Osteoblast (primary cell): ENCODE results near the gene OR2B6. TPM values are rescaled to one million over a fixed set of nuclear protein-coding genes. Genes with fewer than 3 reads are reported as not detected.

ENCODE experiments used
- DNase-seq: peaks from one replicate; pipeline ENCODE4 v3.0.0; 2011; ENCODE audit warnings: low spot score, mixed read lengths; ENCODE audit not compliant: insufficient read length; ENCODE audit errors: missing footprints
- H2AFZ ChIP-seq: 2 replicates; pipeline ENCODE4 v1.6.0; 2011; ENCODE audit warnings: mild to moderate bottlenecking, low read length
- H3K27ac ChIP-seq: 2 replicates; pipeline ENCODE4 v1.5.1; 2011; ENCODE audit warnings: mild to moderate bottlenecking, low read depth, low read length, moderate library complexity
- H3K27me3 ChIP-seq: 2 replicates; pipeline ENCODE4 v1.6.0; 2012; ENCODE audit warnings: mild to moderate bottlenecking, control low read depth, inconsistent platforms, low read length, moderate library complexity; ENCODE audit not compliant: insufficient read depth
- H3K36me3 ChIP-seq: 2 replicates; pipeline ENCODE4 v1.5.1; 2011; ENCODE audit warnings: mild to moderate bottlenecking, low read length, control low read depth, moderate library complexity; ENCODE audit not compliant: insufficient read depth
- H3K4me1 ChIP-seq: 2 replicates; pipeline ENCODE4 v1.5.1; 2011; ENCODE audit warnings: mild to moderate bottlenecking, low read length, control low read depth, moderate library complexity; ENCODE audit not compliant: insufficient read depth
- H3K4me2 ChIP-seq: 2 replicates; pipeline ENCODE4 v1.6.0; 2011; ENCODE audit warnings: mild to moderate bottlenecking, low read length; ENCODE audit not compliant: insufficient read depth
- H3K4me3 ChIP-seq: fragments of 200-600 bp; sonication (generic); 3 replicates; pipeline ENCODE4 v1.5.1; 2012; ENCODE audit warnings: mild to moderate bottlenecking, low read length, inconsistent platforms; ENCODE audit not compliant: insufficient read depth
- H3K79me2 ChIP-seq: 2 replicates; pipeline ENCODE4 v1.6.0; 2012; ENCODE audit warnings: mild to moderate bottlenecking, low read length, control low read depth, inconsistent platforms; ENCODE audit not compliant: insufficient read depth
- H3K9me3 ChIP-seq: 2 replicates; pipeline ENCODE4 v1.5.1; 2011; ENCODE audit warnings: low read depth, low read length, control low read depth
- H4K20me1 ChIP-seq: 2 replicates; pipeline ENCODE4 v1.6.0; 2012; ENCODE audit warnings: mild to moderate bottlenecking, low read length, control low read depth; ENCODE audit not compliant: insufficient read depth
- total RNA-seq: library from RNA; depleted of rRNA; stranded (reverse); fragments of >200 nt; gene quantifications from 2 replicates; pipeline ENCODE4 v1.2.3, GENCODE V29; 2012
- TF ChIP-seq, protein P1 (sequence below): IDR thresholded peaks from 2 replicates; pipeline ENCODE4 v1.5.1; 2011; ENCODE audit warnings: mild to moderate bottlenecking, low read depth, low read length, moderate library complexity; ENCODE audit errors: extremely low read depth

The OR2B6 gene
- total RNA-seq, 1 donor = not detected

GRCh38 chr6:27948237-27948636 is 8.8 kb upstream of the OR2B6 start:
- no peak for DNase-seq
- Histone ChIP-seq H3K9me3 (no peaks in the 10 kb centered on the region), H3K27ac (no peak overlapping the region), H3K36me3 (no peaks in the 10 kb centered on the region), H3K4me1 (no peaks in the 10 kb centered on the region), H2AFZ (no peak overlapping the region), H3K27me3 (no peaks in the 10 kb centered on the region), H4K20me1 (no peaks in the 10 kb centered on the region), H3K4me3 (no peak overlapping the region), H3K79me2 (no peaks in the 10 kb centered on the region), H3K4me2 (no peak overlapping the region)
- TF ChIP-seq, protein P1, sequence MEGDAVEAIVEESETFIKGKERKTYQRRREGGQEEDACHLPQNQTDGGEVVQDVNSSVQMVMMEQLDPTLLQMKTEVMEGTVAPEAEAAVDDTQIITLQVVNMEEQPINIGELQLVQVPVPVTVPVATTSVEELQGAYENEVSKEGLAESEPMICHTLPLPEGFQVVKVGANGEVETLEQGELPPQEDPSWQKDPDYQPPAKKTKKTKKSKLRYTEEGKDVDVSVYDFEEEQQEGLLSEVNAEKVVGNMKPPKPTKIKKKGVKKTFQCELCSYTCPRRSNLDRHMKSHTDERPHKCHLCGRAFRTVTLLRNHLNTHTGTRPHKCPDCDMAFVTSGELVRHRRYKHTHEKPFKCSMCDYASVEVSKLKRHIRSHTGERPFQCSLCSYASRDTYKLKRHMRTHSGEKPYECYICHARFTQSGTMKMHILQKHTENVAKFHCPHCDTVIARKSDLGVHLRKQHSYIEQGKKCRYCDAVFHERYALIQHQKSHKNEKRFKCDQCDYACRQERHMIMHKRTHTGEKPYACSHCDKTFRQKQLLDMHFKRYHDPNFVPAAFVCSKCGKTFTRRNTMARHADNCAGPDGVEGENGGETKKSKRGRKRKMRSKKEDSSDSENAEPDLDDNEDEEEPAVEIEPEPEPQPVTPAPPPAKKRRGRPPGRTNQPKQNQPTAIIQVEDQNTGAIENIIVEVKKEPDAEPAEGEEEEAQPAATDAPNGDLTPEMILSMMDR = no peak

GRCh38 chr6:27951040-27951439 is 6.0 kb upstream of the OR2B6 start:
- Histone ChIP-seq H3K4me2 (no peak overlapping the region), H2AFZ (no peak overlapping the region), H3K27me3 (no peaks in the 10 kb centered on the region), H3K4me3 (no peak overlapping the region), H3K4me1 (no peaks in the 10 kb centered on the region), H4K20me1 (no peaks in the 10 kb centered on the region), H3K36me3 (no peaks in the 10 kb centered on the region), H3K27ac (no peak overlapping the region), H3K9me3 (no peaks in the 10 kb centered on the region), H3K79me2 (no peaks in the 10 kb centered on the region)
- TF ChIP-seq, protein P1 = no peak
- no peak for DNase-seq

DNA sequence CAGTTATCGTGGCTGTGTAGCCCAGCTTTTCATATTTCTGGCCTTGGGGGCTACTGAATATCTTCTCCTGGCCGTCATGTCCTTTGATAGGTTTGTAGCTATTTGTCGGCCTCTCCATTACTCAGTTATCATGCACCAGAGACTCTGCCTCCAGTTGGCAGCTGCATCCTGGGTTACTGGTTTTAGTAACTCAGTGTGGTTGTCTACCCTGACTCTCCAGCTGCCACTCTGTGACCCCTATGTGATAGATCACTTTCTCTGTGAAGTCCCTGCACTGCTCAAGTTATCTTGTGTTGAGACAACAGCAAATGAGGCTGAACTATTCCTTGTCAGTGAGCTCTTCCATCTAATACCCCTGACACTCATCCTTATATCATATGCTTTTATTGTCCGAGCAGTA is 475 bp downstream of the OR2B6 start:
- Histone ChIP-seq H4K20me1 (no peaks in the 10 kb centered on the region), H3K9me3 (no peaks in the 10 kb centered on the region), H3K27me3 (no peaks in the 10 kb centered on the region), H3K27ac (no peak overlapping the region), H3K4me2 (no peak overlapping the region), H2AFZ (no peak overlapping the region), H3K36me3 (no peaks in the 10 kb centered on the region), H3K4me1 (no peaks in the 10 kb centered on the region), H3K79me2 (no peaks in the 10 kb centered on the region), H3K4me3 (no peak overlapping the region)
- DNase-seq = no peak
- TF ChIP-seq, protein P1 = no peak

DNA sequence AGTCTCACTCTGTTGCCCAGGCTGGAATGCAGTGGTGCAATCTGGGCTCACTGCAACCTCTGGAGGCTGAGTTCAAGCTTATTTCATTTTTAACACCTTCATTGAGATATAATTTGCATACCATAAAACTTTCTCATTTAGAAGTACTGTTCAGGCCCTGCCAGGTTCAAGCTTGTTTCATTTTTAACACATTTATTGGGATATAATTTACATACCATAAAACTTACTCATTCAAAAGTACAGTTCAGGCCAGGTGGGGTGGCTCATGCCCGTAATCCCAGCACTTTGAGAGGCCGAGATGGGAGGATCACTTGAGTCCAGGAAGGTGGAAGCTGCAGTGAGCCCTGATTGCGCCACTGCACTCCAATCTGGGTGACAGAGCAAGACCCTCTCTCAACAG is 5.5 kb downstream of the OR2B6 start:
- no peaks in the 10 kb centered on the region for H3K79me2 ChIP-seq

More for the DNA sequence above, 5.5 kb downstream of the OR2B6 start:
- H3K27ac ChIP-seq = no peak overlapping the region
- no peaks in the 10 kb centered on the region for H3K27me3 ChIP-seq
- no peak for DNase-seq
- H3K4me1 ChIP-seq = no peaks in the 10 kb centered on the region
- no peaks in the 10 kb centered on the region for H3K9me3 ChIP-seq
- no peaks in the 10 kb centered on the region for H3K36me3 ChIP-seq
- TF ChIP-seq, protein P1 = no peak
- H4K20me1 ChIP-seq = no peaks in the 10 kb centered on the region
- H2AFZ ChIP-seq = no peak overlapping the region
- H3K4me2 ChIP-seq = no peak overlapping the region
- H3K4me3 ChIP-seq = no peak overlapping the region
